ENCODE measurements around the gene RIMS4.

The RIMS4 gene

GRCh38 chr20:44756011-44756688 is 54.2 kb downstream of the RIMS4 start:
- no peak for TF ChIP-seq Cebpa-rat (IDR thresholded peaks at IDR 0.05)
- Histone ChIP-seq H3K9ac (no peak overlapping the region), H3K27ac (no peak overlapping the region), H3K4me2 (no peak overlapping the region), H3K4me1 (peaks cover 0 to 23% (median 14%) of the 10 kb centered on the region in 10 experiments; a peak in 15 of 20 replicates), H3K9me3 (replicated peaks in 1 of 11) (no peaks in the 10 kb centered on the region), H4K20me1 (no peaks in the 10 kb centered on the region; a peak in 2 of 22 replicates), H3K4me3 (no peak overlapping the region), H3K27me3 (no peaks in the 10 kb centered on the region), H3K36me3 (no peaks in the 10 kb centered on the region)

- H3K4me1 ChIP-seq: peaks cover 0 to 31% (median 28%) of the 10 kb centered on the region in 10 experiments; a peak in 16 of 20 replicates
- no peaks in the 10 kb centered on the region for H3K36me3 ChIP-seq
- H3K9ac ChIP-seq: no peak overlapping the region
- no peaks in the 10 kb centered on the region; a peak in 2 of 22 replicates for H4K20me1 ChIP-seq
- TF ChIP-seq Cebpa-rat (IDR thresholded peaks at IDR 0.05): no peak
- no peak overlapping the region for H3K27ac ChIP-seq
- H3K9me3 ChIP-seq (replicated peaks in 1 of 11): no peaks in the 10 kb centered on the region
- no peak overlapping the region for H3K4me3 ChIP-seq
- no peak overlapping the region for H3K4me2 ChIP-seq
- H3K27me3 ChIP-seq: no peaks in the 10 kb centered on the region
These were observed 55.8 kb downstream of the RIMS4 start for GRCh38 chr20:44754554-44754953.

DNA sequence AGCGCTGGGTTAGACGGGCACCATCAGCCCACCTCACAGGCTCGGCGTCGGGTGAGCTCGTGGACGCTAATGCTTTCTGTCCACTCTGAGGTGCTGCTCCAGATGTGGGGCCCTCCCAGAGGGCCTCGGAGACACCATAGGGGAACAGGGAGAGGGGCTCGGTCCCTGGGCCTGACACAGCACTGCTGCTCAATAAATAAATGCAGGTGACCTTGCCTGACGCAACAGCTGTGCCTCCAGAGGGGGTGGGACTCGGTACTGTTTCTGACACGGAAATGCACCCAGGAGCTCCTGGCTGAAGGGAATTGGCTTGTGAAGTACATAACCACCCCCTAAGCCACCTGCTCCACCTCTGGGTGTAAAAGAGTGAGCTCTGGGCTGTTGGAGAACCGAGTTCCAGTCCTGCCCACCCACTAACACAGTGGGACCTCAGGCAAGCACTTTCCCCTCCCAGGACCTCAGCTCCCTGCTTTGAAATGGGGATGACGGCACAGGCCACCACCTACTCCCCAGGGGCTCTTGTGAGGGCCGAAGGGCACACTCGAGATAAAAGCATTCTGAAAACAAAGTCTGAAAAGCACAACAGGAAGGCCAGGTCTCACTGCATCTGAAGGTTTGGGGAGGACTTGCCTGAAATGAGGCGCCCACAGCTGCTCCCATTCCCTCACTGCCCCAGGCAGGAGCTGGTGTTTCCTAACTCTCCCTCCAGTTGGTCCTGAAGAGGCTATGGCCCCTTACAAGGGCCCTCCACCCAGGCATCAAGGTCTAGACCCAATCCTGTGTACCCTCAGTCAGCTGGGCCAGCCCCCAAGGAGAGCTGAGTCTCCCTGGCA is 58.0 kb downstream of the RIMS4 start:
- Histone ChIP-seq H4K20me1 (no peaks in the 10 kb centered on the region; a peak in 2 of 22 replicates), H3K9ac (peak overlapping the region in 2 of 11 experiments; percentile 6 to 28; a peak in 1 of 22 replicates), H3K4me3 (no peak overlapping the region), H3K4me1 (peaks cover 0 to 32% (median 28%) of the 10 kb centered on the region in 10 experiments; a peak in 16 of 20 replicates), H3K27ac (no peak overlapping the region), H3K36me3 (no peaks in the 10 kb centered on the region), H3K9me3 (replicated peaks in 1 of 11) (no peaks in the 10 kb centered on the region), H3K27me3 (no peaks in the 10 kb centered on the region), H3K4me2 (peak overlapping the region in 7 of 11 experiments; percentile 22 to 72 (median 62); a peak in 15 of 22 replicates)
- TF ChIP-seq Cebpa-rat (IDR thresholded peaks at IDR 0.05): no peak

DNA sequence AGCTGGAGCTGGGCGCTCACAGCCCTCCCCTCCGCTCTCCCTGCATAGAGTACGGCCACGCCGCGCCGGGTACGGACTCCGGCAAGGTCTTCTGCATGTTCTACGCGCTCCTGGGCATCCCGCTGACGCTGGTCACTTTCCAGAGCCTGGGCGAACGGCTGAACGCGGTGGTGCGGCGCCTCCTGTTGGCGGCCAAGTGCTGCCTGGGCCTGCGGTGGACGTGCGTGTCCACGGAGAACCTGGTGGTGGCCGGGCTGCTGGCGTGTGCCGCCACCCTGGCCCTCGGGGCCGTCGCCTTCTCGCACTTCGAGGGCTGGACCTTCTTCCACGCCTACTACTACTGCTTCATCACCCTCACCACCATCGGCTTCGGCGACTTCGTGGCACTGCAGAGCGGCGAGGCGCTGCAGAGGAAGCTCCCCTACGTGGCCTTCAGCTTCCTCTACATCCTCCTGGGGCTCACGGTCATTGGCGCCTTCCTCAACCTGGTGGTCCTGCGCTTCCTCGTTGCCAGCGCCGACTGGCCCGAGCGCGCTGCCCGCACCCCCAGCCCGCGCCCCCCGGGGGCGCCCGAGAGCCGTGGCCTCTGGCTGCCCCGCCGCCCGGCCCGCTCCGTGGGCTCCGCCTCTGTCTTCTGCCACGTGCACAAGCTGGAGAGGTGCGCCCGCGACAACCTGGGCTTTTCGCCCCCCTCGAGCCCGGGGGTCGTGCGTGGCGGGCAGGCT is 60.1 kb downstream of the RIMS4 start:
- Histone ChIP-seq H3K4me2 (peak overlapping the region; percentile 16 to 72 (median 62); a peak in 19 of 22 replicates), H3K27me3 (peaks cover 15 to 19% (median 16%) of the 10 kb centered on the region in 11 experiments)
- TF ChIP-seq Cebpa-rat (IDR thresholded peaks at IDR 0.05): no peak

DNA sequence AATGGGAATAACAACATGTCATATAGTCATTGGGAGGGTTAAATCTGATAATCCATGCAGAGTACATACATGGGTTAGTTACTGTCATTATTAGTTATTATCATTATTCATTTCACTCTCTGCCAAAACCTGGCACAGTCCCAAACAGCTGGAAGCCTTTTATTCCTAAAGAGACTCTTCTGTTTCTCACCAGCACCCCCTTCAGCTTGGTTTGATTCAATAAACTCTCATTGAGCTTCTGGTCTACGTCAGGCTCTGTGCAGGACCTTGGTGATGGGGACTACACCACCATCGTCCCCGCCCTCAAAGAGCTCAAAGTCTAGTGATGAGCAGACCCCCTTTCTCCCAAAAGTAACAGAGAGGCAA is 62.4 kb downstream of the RIMS4 start:
- Histone ChIP-seq H3K9me3 (replicated peaks in 1 of 11) (no peaks in the 10 kb centered on the region), H3K36me3 (no peaks in the 10 kb centered on the region), H4K20me1 (no peaks in the 10 kb centered on the region; a peak in 2 of 22 replicates), H3K27ac (no peak overlapping the region), H3K4me1 (peaks cover 6 to 48% (median 36%) of the 10 kb centered on the region in 10 experiments; a peak in 18 of 20 replicates), H3K4me3 (no peak overlapping the region), H3K27me3 (peaks cover 15 to 37% (median 28%) of the 10 kb centered on the region in 11 experiments), H3K9ac (no peak overlapping the region), H3K4me2 (no peak overlapping the region)
- TF ChIP-seq Cebpa-rat (IDR thresholded peaks at IDR 0.05): no peak

More for the DNA sequence above, 60.1 kb downstream of the RIMS4 start:
- Histone ChIP-seq H3K9ac (no peak overlapping the region), H3K4me1 (peaks cover 6 to 48% (median 36%) of the 10 kb centered on the region in 10 experiments; a peak in 18 of 20 replicates), H3K27ac (no peak overlapping the region), H3K4me3 (no peak overlapping the region), H3K36me3 (no peaks in the 10 kb centered on the region), H4K20me1 (no peaks in the 10 kb centered on the region; a peak in 2 of 22 replicates), H3K9me3 (replicated peaks in 1 of 11) (no peaks in the 10 kb centered on the region)

DNA sequence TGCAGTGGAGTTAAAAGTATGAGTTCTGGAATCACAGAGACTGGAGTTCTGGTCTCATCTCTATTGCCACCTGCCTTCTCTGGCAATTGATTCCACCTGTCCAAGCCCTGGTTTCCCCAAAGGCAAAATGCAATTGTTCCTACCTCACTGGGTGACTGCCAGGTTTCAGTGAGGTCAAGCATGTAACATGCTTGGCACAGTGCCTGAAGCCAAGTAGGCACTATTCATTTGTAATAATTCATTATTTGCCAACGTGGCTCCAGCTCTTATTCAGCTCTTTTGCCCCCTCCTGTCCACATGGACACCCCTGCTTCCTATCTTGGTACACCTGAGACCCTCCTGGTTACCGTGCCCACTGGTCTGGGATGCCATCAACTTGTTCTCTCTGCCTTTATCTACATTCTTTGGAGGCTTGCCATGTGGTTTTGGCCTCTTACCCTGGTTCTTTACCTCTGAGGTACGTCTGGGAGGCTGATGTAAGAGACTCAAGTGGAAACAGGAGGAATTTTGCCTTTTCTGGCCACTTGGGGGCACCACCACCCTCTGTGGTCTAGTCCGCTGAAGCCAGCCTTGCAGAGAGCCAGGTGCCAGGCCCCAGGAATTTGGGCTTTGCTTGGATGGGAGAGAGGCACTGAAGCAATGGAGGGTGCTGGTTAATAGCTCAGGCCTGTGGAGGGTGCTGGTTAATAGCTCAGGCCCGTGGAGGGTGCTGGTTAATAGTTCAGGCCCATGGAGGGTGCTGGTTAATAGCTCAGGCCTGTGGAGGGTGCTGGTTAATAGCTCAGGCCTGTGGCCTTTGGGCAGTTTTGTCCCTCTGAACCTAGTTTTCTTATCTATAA is 63.0 kb downstream of the RIMS4 start:
- no peaks in the 10 kb centered on the region for H3K9me3 ChIP-seq (replicated peaks in 1 of 11)
- no peak for TF ChIP-seq Cebpa-rat (IDR thresholded peaks at IDR 0.05)
- no peaks in the 10 kb centered on the region for H3K36me3 ChIP-seq
- H3K27ac ChIP-seq: no peak overlapping the region
- H3K27me3 ChIP-seq: peaks cover 15 to 37% (median 28%) of the 10 kb centered on the region in 11 experiments
- H3K4me3 ChIP-seq: no peak overlapping the region
- H3K4me1 ChIP-seq: peaks cover 6 to 44% (median 33%) of the 10 kb centered on the region in 10 experiments; a peak in 18 of 20 replicates
- no peaks in the 10 kb centered on the region; a peak in 2 of 22 replicates for H4K20me1 ChIP-seq
- H3K9ac ChIP-seq: no peak overlapping the region
- no peak overlapping the region for H3K4me2 ChIP-seq

GRCh38 chr20:44746367-44747165 is 63.8 kb downstream of the RIMS4 start:
- H3K9ac ChIP-seq: no peak overlapping the region
- H4K20me1 ChIP-seq: no peaks in the 10 kb centered on the region; a peak in 2 of 22 replicates
- no peak overlapping the region for H3K27ac ChIP-seq
- peaks cover 15 to 37% (median 28%) of the 10 kb centered on the region in 11 experiments for H3K27me3 ChIP-seq
- peak overlapping the region in 3 of 11 experiments; percentile 47 to 56 (median 54); a peak in 4 of 22 replicates for H3K4me2 ChIP-seq
- H3K4me3 ChIP-seq: no peak overlapping the region
- H3K9me3 ChIP-seq (replicated peaks in 1 of 11): no peaks in the 10 kb centered on the region
- TF ChIP-seq Cebpa-rat (IDR thresholded peaks at IDR 0.05): no peak
- peaks cover 6 to 36% (median 24%) of the 10 kb centered on the region in 10 experiments; a peak in 18 of 20 replicates for H3K4me1 ChIP-seq
- no peaks in the 10 kb centered on the region for H3K36me3 ChIP-seq
